ENCODE measurements around the gene WDR33. TPM values are rescaled to one million over a fixed set of nuclear protein-coding genes. Genes with fewer than 3 reads are reported as not detected.

The WDR33 gene
- total RNA-seq, 4 donors from 2014 or later = 42.3 to 53.2 (median 45.8) TPM

DNA sequence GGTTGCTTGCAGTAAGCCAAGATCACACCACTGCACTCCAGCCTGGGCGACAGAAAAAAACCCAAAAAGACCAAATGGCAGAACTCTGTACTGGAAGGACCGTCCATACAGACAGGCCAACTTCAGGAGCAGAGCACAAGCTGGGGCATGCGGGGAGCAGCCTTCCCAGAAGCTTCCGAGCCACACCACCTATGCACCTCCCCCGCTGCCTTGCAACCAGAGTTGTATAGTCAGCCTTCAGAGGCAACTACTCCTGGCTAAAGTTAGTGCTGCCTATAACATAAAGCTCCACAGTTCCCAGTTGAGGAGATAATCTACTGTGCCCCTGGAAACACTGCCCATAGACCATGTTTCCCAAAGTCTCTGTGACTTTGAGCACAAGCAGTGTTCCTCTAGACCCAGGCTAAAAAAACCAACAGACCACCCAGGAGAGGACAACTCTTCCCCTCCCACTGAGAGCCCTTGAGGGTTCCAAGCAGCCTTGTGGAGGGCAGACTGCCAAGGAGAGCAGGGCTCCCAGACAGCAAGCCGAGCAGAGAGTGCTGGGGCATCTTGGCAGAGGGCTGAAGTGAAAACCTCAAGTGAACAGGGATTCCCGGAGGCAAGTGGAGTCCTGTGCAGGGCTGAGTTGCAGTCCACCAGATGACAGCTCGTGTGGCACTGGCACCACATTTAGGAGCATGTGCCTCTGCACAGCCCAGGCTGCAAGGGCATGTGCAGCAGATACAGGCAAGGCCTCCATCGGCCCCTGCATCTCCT is 102.9 kb downstream of the WDR33 start:
- TF ChIP-seq, protein P1, sequence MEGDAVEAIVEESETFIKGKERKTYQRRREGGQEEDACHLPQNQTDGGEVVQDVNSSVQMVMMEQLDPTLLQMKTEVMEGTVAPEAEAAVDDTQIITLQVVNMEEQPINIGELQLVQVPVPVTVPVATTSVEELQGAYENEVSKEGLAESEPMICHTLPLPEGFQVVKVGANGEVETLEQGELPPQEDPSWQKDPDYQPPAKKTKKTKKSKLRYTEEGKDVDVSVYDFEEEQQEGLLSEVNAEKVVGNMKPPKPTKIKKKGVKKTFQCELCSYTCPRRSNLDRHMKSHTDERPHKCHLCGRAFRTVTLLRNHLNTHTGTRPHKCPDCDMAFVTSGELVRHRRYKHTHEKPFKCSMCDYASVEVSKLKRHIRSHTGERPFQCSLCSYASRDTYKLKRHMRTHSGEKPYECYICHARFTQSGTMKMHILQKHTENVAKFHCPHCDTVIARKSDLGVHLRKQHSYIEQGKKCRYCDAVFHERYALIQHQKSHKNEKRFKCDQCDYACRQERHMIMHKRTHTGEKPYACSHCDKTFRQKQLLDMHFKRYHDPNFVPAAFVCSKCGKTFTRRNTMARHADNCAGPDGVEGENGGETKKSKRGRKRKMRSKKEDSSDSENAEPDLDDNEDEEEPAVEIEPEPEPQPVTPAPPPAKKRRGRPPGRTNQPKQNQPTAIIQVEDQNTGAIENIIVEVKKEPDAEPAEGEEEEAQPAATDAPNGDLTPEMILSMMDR (IDR thresholded peaks at IDR 0.05; ENCODE audit: low read depth) = no peak

DNA sequence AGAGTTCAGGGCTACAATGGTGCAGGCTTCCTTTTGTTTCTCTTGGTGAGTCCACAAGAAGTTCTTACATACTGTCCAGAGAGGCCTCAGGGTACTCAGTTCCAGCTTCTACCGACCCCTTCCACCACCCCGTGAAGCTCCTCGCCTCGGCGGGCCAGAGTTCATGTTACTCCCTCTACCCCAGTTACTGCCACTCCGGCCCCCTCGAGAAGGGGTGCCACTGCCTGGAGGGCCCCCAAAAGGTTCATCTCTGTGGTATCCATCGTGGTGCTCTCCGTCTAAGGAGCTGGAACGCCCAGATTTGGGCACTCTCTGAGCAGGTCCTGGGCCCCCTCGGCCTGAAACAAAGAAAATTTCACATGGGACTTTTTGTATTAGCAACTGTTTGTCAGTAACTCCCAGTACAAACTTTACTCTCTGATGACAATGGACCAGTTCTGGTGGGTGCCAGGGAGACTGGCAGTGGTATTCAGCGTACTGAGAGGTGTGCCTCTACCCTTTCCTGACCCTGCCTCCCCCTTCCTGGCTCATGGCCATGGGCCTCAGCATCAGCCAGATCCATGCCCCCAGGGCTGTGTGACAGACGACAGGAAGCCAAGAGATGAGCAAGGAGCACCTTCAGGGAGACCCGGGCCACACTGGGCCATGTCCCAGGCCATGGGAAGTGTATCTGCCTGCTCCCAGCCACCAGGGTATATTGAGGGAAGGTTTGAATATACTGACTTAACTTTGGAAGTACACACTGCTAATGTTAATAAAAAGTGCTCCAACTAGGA is 104.6 kb downstream of the WDR33 start:
- TF ChIP-seq, protein P1 (IDR thresholded peaks at IDR 0.05; ENCODE audit: low read depth) = no peak

DNA sequence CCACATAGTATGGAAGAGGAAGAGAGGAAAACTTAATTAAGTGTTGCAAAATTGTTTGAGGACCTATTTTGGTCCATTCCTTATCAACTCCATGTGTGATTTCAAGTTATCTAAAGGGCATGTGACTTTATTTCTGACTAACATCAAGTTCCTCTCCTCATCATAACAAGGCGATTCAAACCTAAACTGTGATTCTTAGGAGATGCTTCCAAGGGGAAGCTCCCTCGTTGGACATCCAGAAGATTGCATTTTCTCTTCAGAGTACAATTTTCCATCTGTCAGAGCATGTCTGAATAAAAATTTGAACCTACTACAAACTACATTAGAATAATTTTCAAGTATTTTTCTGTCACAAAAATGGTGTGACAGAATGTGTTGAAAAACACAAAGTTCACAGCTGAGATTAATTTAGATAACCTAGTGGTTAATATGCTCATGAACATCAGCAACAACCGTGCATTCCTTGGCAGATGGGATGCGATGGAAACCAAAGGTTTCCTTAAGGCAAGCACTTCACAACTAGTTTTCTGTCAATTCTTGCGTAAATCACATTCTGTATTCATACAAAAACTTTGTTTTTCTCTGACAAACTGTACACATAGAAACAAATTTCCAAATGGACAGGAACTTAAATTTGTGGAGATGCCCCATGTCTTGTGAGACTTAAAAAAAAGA is 105.4 kb downstream of the WDR33 start:
- TF ChIP-seq, protein P1 (IDR thresholded peaks at IDR 0.05; ENCODE audit: low read depth) = no peak

DNA sequence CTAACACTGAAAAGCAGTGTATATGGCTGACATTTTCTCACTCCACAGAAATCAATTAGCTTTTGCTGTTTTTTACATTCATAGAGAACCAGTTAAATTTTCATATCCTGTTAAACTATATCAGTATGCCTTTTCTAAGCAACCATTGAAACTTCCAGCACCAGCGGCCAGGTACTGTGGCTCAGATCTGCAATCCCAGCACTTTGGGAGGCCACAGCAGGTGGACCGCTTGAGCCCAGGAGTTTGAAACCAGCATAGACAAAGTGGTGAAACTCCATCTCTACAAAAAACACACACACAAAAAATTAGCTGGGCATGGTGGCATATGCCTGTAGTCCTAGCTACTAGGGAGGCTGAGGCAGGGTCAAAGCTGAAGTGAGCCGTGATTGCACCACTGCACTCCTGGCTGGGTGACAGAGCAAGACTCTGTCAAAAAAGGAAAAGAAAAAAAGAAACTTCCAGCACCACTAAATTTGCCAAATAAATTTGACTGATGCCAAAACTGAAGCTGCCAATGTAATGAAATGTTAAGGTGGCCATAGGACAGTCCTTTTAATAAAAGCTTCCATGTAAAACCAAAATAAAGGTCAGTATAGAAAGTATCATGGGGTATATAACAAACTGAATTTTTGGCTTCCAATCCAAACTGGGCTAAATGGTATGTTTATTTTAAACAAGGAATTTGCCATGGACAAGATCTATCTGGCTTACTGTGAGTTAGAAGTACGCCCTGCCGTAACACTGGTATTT is 106.2 kb downstream of the WDR33 start:
- TF ChIP-seq, protein P1 (IDR thresholded peaks at IDR 0.05; ENCODE audit: low read depth) = no peak

DNA sequence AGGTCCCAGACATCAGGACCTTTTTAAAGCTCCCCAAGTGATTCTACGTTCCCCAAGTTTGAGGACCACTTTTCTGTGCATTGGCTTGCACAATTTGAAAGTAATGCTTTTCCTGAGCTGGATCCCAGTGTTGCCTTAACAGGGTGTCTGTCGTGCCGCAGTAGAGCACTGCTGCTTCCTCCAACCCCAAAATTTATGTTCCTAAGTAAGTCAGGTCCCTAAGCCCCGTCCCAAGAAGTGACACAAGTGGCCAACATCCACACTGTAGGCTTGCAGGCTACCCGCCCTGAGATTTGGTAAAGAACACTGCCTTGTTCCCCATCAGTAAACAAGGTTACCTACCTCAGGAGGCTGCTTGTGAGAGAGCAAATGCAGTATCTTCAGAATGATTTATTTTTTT is 107.7 kb downstream of the WDR33 start:
- TF ChIP-seq, protein P1 (IDR thresholded peaks at IDR 0.05; ENCODE audit: low read depth) = no peak

DNA sequence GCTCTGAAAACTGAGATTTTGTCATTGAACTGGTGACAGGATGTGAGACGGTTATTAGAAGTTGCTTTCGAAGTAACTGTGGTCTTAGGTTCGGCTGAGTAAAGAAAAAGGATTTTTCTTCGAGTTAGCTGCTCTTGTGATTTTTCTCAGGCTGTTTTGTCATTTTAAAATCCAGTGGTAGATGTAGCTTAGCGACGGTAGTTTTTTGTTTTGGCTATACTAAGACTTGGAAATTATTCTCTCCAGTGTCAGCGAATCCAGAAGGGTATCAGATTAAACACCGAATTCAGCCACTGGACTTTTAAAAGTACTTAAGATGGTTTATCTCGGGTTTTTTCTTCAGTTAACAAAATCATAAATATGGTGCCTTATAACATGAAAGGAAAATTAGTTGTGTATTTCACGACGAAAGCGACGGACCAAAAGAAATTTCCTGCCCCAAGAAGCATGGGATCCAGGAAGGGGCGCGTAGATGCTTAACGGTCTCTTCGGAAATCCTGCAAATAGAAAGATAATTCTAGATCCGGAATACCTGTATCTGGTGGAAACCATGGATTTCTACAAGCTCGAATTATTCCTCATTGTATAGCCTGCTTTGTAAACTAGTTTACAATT is 108.5 kb downstream of the WDR33 start:
- TF ChIP-seq, protein P1 (IDR thresholded peaks at IDR 0.05; ENCODE audit: low read depth) = no peak
